A549 treated with Mapracorat at 1 μM for 4 hours (cell line): ENCODE measurements around the gene NID1. TPM values are rescaled to one million over a fixed set of nuclear protein-coding genes. Genes with fewer than 3 reads are reported as not detected.

Experiments
- total RNA-seq: library from RNA; stranded (reverse); fragments of 200-300 nt; extraction: Qiagen RNA extraction; gene quantifications from 5 replicates; pipeline ENCODE4 v1.2.3, GENCODE V29; 2022

The NID1 gene
- 5.4 to 9.5 TPM (median 7.6 TPM) in 5 replicates for total RNA-seq

GRCh38 chr1:236064674-236065508, at the start of gene NID1:
NID1 (minus strand) TSS chr1:236065090; CDS start chr1:236065079, 11 bp downstream.

Other genes starting within 250 kb of the NID1 start
- gene LYST, start 198.2 kb downstream of the NID1 start, total RNA-seq: 4.1 to 4.9 TPM (median 4.2 TPM) in 5 replicates
- gene GPR137B, start 77.4 kb upstream of the NID1 start, total RNA-seq: 14.4 to 18.3 TPM (median 16.5 TPM) in 5 replicates
- gene ERO1B, start 216.9 kb upstream of the NID1 start, total RNA-seq: 2.7 to 3.4 TPM (median 2.8 TPM) in 5 replicates